Coronary artery (tissue), 2 donors: ENCODE measurements around the gene TSPYL1.

Experiments
- DNase-seq: peaks from one replicate; pipeline ENCODE4 v3.0.0-alpha.2; 2017; ENCODE audit warnings: low spot score
- H3K27ac ChIP-seq, 2 donors: fragments of 200-600 bp; sonication (generic); one replicate each; pipeline ENCODE4 v1.5.1; 2016 to 2019
- H3K4me3 ChIP-seq: fragments of 200-600 bp; sonication (generic); 2 replicates; pipeline ENCODE4 v1.5.1; 2016; ENCODE audit warnings: mild to moderate bottlenecking, moderate library complexity
- CTCF ChIP-seq: fragments of 200-600 bp; sonication (generic); IDR thresholded peaks from one replicate; pipeline ENCODE4 v1.5.1; 2019; ENCODE audit warnings: antibody characterized with exemption

TSPYL1 gene

GRCh38 chr6:116309001-116309400 is 29.3 kb upstream of the TSPYL1 start:
- DNase-seq: no peak
- TF ChIP-seq CTCF: no peak
- no peak overlapping the region for H3K4me3 ChIP-seq
- no peak overlapping the region for H3K27ac ChIP-seq

- Histone ChIP-seq H3K27ac (no peak overlapping the region), H3K4me3 (no peak overlapping the region)
- no peak for DNase-seq
- TF ChIP-seq CTCF: no peak
Observed at GRCh38 chr6:116307633-116308032, 27.9 kb upstream of the TSPYL1 start.

GRCh38 chr6:116307001-116307400 is 27.3 kb upstream of the TSPYL1 start:
- Histone ChIP-seq H3K27ac (no peak overlapping the region), H3K4me3 (no peak overlapping the region)
- TF ChIP-seq CTCF: no peak
- no peak for DNase-seq

- no peak overlapping the region for H3K4me3 ChIP-seq
- no peak for DNase-seq
- no peak for TF ChIP-seq CTCF
- H3K27ac ChIP-seq: no peak overlapping the region
Observed at GRCh38 chr6:116304538-116305097, 24.9 kb upstream of the TSPYL1 start.

GRCh38 chr6:116301104-116301503 is 21.4 kb upstream of the TSPYL1 start:
- TF ChIP-seq CTCF: no peak
- DNase-seq: no peak
- Histone ChIP-seq H3K27ac (no peak overlapping the region), H3K4me3 (no peak overlapping the region)

GRCh38 chr6:116300566-116300965 is 20.8 kb upstream of the TSPYL1 start:
- TF ChIP-seq CTCF: no peak
- Histone ChIP-seq H3K4me3 (no peak overlapping the region), H3K27ac (no peak overlapping the region)
- DNase-seq: no peak

GRCh38 chr6:116298973-116299372 is 19.2 kb upstream of the TSPYL1 start:
- no peak for TF ChIP-seq CTCF
- Histone ChIP-seq H3K4me3 (no peak overlapping the region), H3K27ac (no peak overlapping the region)
- no peak for DNase-seq
